Measurements from ENCODE around the gene DTX3.

Gene DTX3

GRCh38 chr12:57628280-57629191 lies 23.9 kb downstream of the DTX3 start:
- Histone ChIP-seq H3K27ac (no peak overlapping the region), H3K4me2 (no peak overlapping the region), H3K36me3 (ENCODE audit: insufficient read depth) (no peaks in the 10 kb centered on the region; the same call in 1 of the 2 replicates), H3K4me1 (ENCODE audit: low read depth, poor library complexity, severe bottlenecking) (peaks cover 5% of the 10 kb centered on the region), H4K20me1 (ENCODE audit: insufficient read depth) (no peaks in the 10 kb centered on the region), H3K9ac (no peak overlapping the region), H3K79me2 (ENCODE audit: insufficient read depth, low read depth) (peaks cover 3% of the 10 kb centered on the region; the same call in 1 of the 2 replicates), H3K4me3 (IDR thresholded peaks at IDR 0.05; ENCODE audit: insufficient read depth, low read depth, low read length) (no peak overlapping the region), H3K27me3 (ENCODE audit: insufficient read depth, low read depth) (peaks cover 2% of the 10 kb centered on the region; the same call in 1 of the 2 replicates), H2AFZ (ENCODE audit: low read depth) (no peak overlapping the region)
- TF ChIP-seq CTCF (conservative IDR thresholded peaks at IDR 0.05; ENCODE audit: low read depth, low read length), result no peak

- no peak overlapping the region for H3K9ac ChIP-seq
- H3K4me2 ChIP-seq, result no peak overlapping the region
- no peak overlapping the region for H3K4me3 ChIP-seq (IDR thresholded peaks at IDR 0.05; ENCODE audit: insufficient read depth, low read depth, low read length)
- H3K36me3 ChIP-seq (ENCODE audit: insufficient read depth), result no peaks in the 10 kb centered on the region; the same call in 1 of the 2 replicates
- H4K20me1 ChIP-seq (ENCODE audit: insufficient read depth), result no peaks in the 10 kb centered on the region
- H2AFZ ChIP-seq (ENCODE audit: low read depth), result no peak overlapping the region
- no peaks in the 10 kb centered on the region for H3K27me3 ChIP-seq (ENCODE audit: insufficient read depth, low read depth)
- no peak for TF ChIP-seq CTCF (conservative IDR thresholded peaks at IDR 0.05; ENCODE audit: low read depth, low read length)
- peaks cover 3% of the 10 kb centered on the region; the same call in 1 of the 2 replicates for H3K79me2 ChIP-seq (ENCODE audit: insufficient read depth, low read depth)
- H3K4me1 ChIP-seq (ENCODE audit: low read depth, poor library complexity, severe bottlenecking), result peaks cover 14% of the 10 kb centered on the region
- no peak overlapping the region for H3K27ac ChIP-seq
Measured at GRCh38 chr12:57629897-57630471, 25.4 kb downstream of the DTX3 start.

GRCh38 chr12:57630891-57631433 lies 26.3 kb downstream of the DTX3 start:
- Histone ChIP-seq H3K4me3 (IDR thresholded peaks at IDR 0.05; ENCODE audit: insufficient read depth, low read depth, low read length) (no peak overlapping the region), H2AFZ (ENCODE audit: low read depth) (no peak overlapping the region), H3K4me1 (ENCODE audit: low read depth, poor library complexity, severe bottlenecking) (peaks cover 14% of the 10 kb centered on the region), H3K27me3 (ENCODE audit: insufficient read depth, low read depth) (no peaks in the 10 kb centered on the region), H3K27ac (no peak overlapping the region), H4K20me1 (ENCODE audit: insufficient read depth) (no peaks in the 10 kb centered on the region), H3K79me2 (ENCODE audit: insufficient read depth, low read depth) (peaks cover 3% of the 10 kb centered on the region; the same call in 1 of the 2 replicates), H3K4me2 (peak overlapping the region; percentile 73; the same call in 1 of the 2 replicates), H3K36me3 (ENCODE audit: insufficient read depth) (no peaks in the 10 kb centered on the region; the same call in 1 of the 2 replicates), H3K9ac (no peak overlapping the region)
- no peak for TF ChIP-seq CTCF (conservative IDR thresholded peaks at IDR 0.05; ENCODE audit: low read depth, low read length)

- H4K20me1 ChIP-seq (ENCODE audit: insufficient read depth), result no peaks in the 10 kb centered on the region
- H3K9ac ChIP-seq, result peak overlapping the region; percentile 91
- no peaks in the 10 kb centered on the region for H3K27me3 ChIP-seq (ENCODE audit: insufficient read depth, low read depth)
- peak overlapping the region; percentile 73 for H3K4me2 ChIP-seq
- H2AFZ ChIP-seq (ENCODE audit: low read depth), result peak overlapping the region; percentile 93
- no peaks in the 10 kb centered on the region; the same call in 1 of the 2 replicates for H3K36me3 ChIP-seq (ENCODE audit: insufficient read depth)
- peaks cover 14% of the 10 kb centered on the region for H3K4me1 ChIP-seq (ENCODE audit: low read depth, poor library complexity, severe bottlenecking)
- no peak overlapping the region for H3K4me3 ChIP-seq (IDR thresholded peaks at IDR 0.05; ENCODE audit: insufficient read depth, low read depth, low read length)
- no peak overlapping the region for H3K27ac ChIP-seq
- no peak for TF ChIP-seq CTCF (conservative IDR thresholded peaks at IDR 0.05; ENCODE audit: low read depth, low read length)
- H3K79me2 ChIP-seq (ENCODE audit: insufficient read depth, low read depth), result peaks cover 3% of the 10 kb centered on the region; the same call in 1 of the 2 replicates
Measured at GRCh38 chr12:57631566-57632072, 27.0 kb downstream of the DTX3 start.
